A549 (cell line): ENCODE measurements around the gene TMEM255B. TPM values are rescaled to one million over a fixed set of nuclear protein-coding genes. Genes with fewer than 3 reads are reported as not detected.

ENCODE experiments used
- ATAC-seq, 2 experiments: fragments of 200-7000 bp in 1 of 2; fragments of >200 bp in 1 of 2; cut with Nextera tagmentation in 1 of 2; cut with Tn5 transposase in 1 of 2; 3 replicates each; pipeline versions ENCODE4 v1.8.0 to v1.9.1; 2018 to 2020; ENCODE audit warnings: mild to moderate bottlenecking in 1 of 2, moderate library complexity in 1 of 2
- CTCF ChIA-PET: fragments of 300-600 bp; sonication (Branson Sonifier 250); formaldehyde crosslinking; extraction: SDS; loops from one replicate; lab custom pipeline; 2021; ENCODE audit warnings: antibody characterized with exemption, inconsistent platforms; lab: Yijun Ruan, JAX
- POLR2A ChIA-PET: fragments of 350-600 bp; formaldehyde crosslinking; extraction: SDS; loops from one replicate; lab custom pipeline; 2021; ENCODE audit warnings: antibody characterized with exemption, inconsistent platforms; lab: Yijun Ruan, JAX
- DNase-seq, 2 experiments: peaks; one replicate each; pipeline versions ENCODE4 v3.0.0 to v3.0.0-alpha.2; 2011 to 2016; ENCODE audit warnings: low read depth in 1 of 2, low spot score in 1 of 2
- FAIRE-seq: peaks from 2 replicates; lab custom pipeline; 2011; peaks lifted over from hg19 to GRCh38; lab: Jason Lieb, UNC
- H3K27ac ChIP-seq, 2 experiments: fragments of >200 bp; sonication (Bioruptor Twin); formaldehyde crosslinking; 3 replicates each; pipeline ENCODE4 v1.5.1; 2016 to 2017
- H3K4me1 ChIP-seq: fragments of >200 bp; sonication (Bioruptor Twin); formaldehyde crosslinking; 3 replicates; pipeline ENCODE4 v1.6.1; 2016
- H3K4me2 ChIP-seq: fragments of >200 bp; sonication (Bioruptor Twin); formaldehyde crosslinking; 3 replicates; pipeline ENCODE4 v1.6.1; 2016
- H3K4me3 ChIP-seq: fragments of >200 bp; sonication (Bioruptor Twin); formaldehyde crosslinking; 3 replicates; pipeline ENCODE4 v1.5.1; 2016
- H3K9me3 ChIP-seq: fragments of >200 bp; sonication (Bioruptor Twin); formaldehyde crosslinking; 3 replicates; pipeline ENCODE4 v1.6.1; 2016
- BHLHE40 ChIP-seq: IDR thresholded peaks from 2 replicates; pipeline ENCODE4 v1.6.1; 2012; ENCODE audit warnings: low read depth, low read length, inconsistent platforms
- EP300 ChIP-seq, 2 experiments: fragments of >200 bp; sonication (Bioruptor Twin); formaldehyde crosslinking; IDR thresholded peaks; 2 replicates in 1 of 2; 3 replicates in 1 of 2; pipeline ENCODE4 v1.6.1; 2016 to 2017
- FOXS1 ChIP-seq: fragments of 250-450 bp; sonication (Bioruptor Pico); IDR thresholded peaks from 2 replicates; pipeline ENCODE4 v1.5.0; 2020; ENCODE audit warnings: mild to moderate bottlenecking, moderate library complexity
- HEYL ChIP-seq: fragments of 250-450 bp; sonication (Bioruptor Pico); IDR thresholded peaks from 2 replicates; pipeline ENCODE4 v1.8.0; 2021; ENCODE audit warnings: mild to moderate bottlenecking, moderate library complexity
- HOXA7 ChIP-seq: fragments of 250-450 bp; sonication (Bioruptor Pico); IDR thresholded peaks from 2 replicates; pipeline ENCODE4 v1.5.0; 2020; ENCODE audit warnings: mild to moderate bottlenecking, moderate library complexity
- HOXB13 ChIP-seq: fragments of 250-450 bp; sonication (Bioruptor Pico); IDR thresholded peaks from 2 replicates; pipeline ENCODE4 v1.5.0; 2020; ENCODE audit warnings: low read depth, mild to moderate bottlenecking, moderate library complexity
- JUN ChIP-seq, 2 experiments: fragments of >200 bp; sonication (Bioruptor Twin); formaldehyde crosslinking; IDR thresholded peaks; 2 replicates in 1 of 2; 3 replicates in 1 of 2; pipeline ENCODE4 v1.6.1; 2016 to 2017
- JUNB ChIP-seq: fragments of >200 bp; sonication (Bioruptor Twin); formaldehyde crosslinking; IDR thresholded peaks from 2 replicates; pipeline ENCODE4 v1.6.1; 2016
- KDM5A ChIP-seq: fragments of 200-600 bp; sonication (generic); IDR thresholded peaks from 2 replicates; pipeline ENCODE4 v1.6.1; 2016; ENCODE audit warnings: antibody characterized with exemption, mild to moderate bottlenecking
- MAFK ChIP-seq: fragments of 450-650 bp; IDR thresholded peaks from 2 replicates; pipeline ENCODE4 v1.6.1; 2014; ENCODE audit not compliant: partially characterized antibody
- NFE2L2 ChIP-seq: fragments of 150-350 bp; conservative IDR thresholded peaks from 2 replicates; pipeline ENCODE4 v1.6.1; 2014; ENCODE audit warnings: low read length
- NPAS2 ChIP-seq: fragments of 250-450 bp; sonication (Bioruptor Pico); IDR thresholded peaks from 2 replicates; pipeline ENCODE4 v1.8.0; 2022; ENCODE audit warnings: mild to moderate bottlenecking, moderate library complexity, borderline replicate concordance
- POLR2A ChIP-seq: IDR thresholded peaks from 2 replicates; pipeline ENCODE4 v1.6.1; 2012; ENCODE audit warnings: mild to moderate bottlenecking, low read length
- RAD21 ChIP-seq, 2 experiments: fragments of >200 bp in 1 of 2; sonication (Bioruptor Twin) in 1 of 2; formaldehyde crosslinking in 1 of 2; IDR thresholded peaks in 1 of 2; conservative IDR thresholded peaks in 1 of 2; 2 replicates in 1 of 2; 3 replicates in 1 of 2; pipeline ENCODE4 v1.6.1; 2012 to 2018; ENCODE audit warnings: inconsistent platforms in 1 of 2
- RFX5 ChIP-seq: fragments of 450-650 bp; IDR thresholded peaks from 2 replicates; pipeline ENCODE4 v1.7.1; 2014; ENCODE audit warnings: antibody characterized with exemption, mild to moderate bottlenecking, moderate library complexity
- SREBF2 ChIP-seq: fragments of 450-650 bp; IDR thresholded peaks from 2 replicates; pipeline ENCODE4 v1.6.1; 2014; ENCODE audit warnings: mild to moderate bottlenecking, moderate library complexity
- TP53 ChIP-seq: fragments of 250-450 bp; sonication (Bioruptor Pico); IDR thresholded peaks from 2 replicates; pipeline ENCODE4 v1.5.0; 2021; ENCODE audit warnings: mild to moderate bottlenecking, moderate library complexity
- ZNF302 ChIP-seq: fragments of 250-450 bp; sonication (Bioruptor Pico); IDR thresholded peaks from 2 replicates; pipeline ENCODE4 v1.9.0; 2021; ENCODE audit warnings: inconsistent platforms, mild to moderate bottlenecking, moderate library complexity
- ZSCAN20 ChIP-seq: fragments of 250-450 bp; sonication (Bioruptor Pico); IDR thresholded peaks from 2 replicates; pipeline ENCODE4 v1.8.0; 2022; ENCODE audit warnings: mild to moderate bottlenecking, moderate library complexity
- WGBS: methylation state at CpG from one replicate; pipeline ENCODE4 v1.1.6; 2017; ENCODE audit errors: missing lambda C conversion rate; 5-methylcytosine and 5-hydroxymethylcytosine counted together
- polyA plus RNA-seq, 4 experiments: library from polyadenylated mRNA; depleted of rRNA in 3 of 4; stranded (reverse); fragments of >200 nt; fragmentation: RNase III in 1 of 4; extraction: RNeasy Plus Mini Kit Qiagen cat#74134 plus additional on column Dnase treatment in 1 of 4; gene quantifications; 2 replicates in 3 of 4; 3 replicates in 1 of 4; pipeline ENCODE4 v1.2.3, GENCODE V29; 2011 to 2017
- TF ChIP-seq, protein P1 (sequence below): fragments of 250-450 bp; sonication (Bioruptor Pico); IDR thresholded peaks from 2 replicates; pipeline ENCODE4 v1.5.0; 2020; ENCODE audit warnings: low read depth, mild to moderate bottlenecking, moderate library complexity
- TF ChIP-seq, protein P2 (sequence below): fragments of >200 bp; sonication (Bioruptor Twin); formaldehyde crosslinking; IDR thresholded peaks from 3 replicates; pipeline ENCODE4 v1.5.1; 2016
- TF ChIP-seq, protein P3 (sequence below): IDR thresholded peaks from 2 replicates; pipeline ENCODE4 v1.6.1; 2012
- TF ChIP-seq, protein P4 (sequence below): fragments of 150-350 bp; IDR thresholded peaks from 2 replicates; pipeline ENCODE4 v1.6.1; 2014; ENCODE audit warnings: low read depth, mild to moderate bottlenecking, low read length
- TF ChIP-seq, protein P5 (sequence below): fragments of 450-650 bp; IDR thresholded peaks from 2 replicates; pipeline ENCODE4 v1.6.1; 2014; ENCODE audit warnings: antibody characterized with exemption
- TF ChIP-seq, protein P6 (sequence below): fragments of 250-450 bp; sonication (Bioruptor Pico); IDR thresholded peaks from 2 replicates; pipeline ENCODE4 v1.5.0; 2021; ENCODE audit warnings: mild to moderate bottlenecking, moderate library complexity, borderline replicate concordance

Gene TMEM255B
- polyA plus RNA-seq, 2 of the 4 experiments (the other 2 are of a cell fraction), result 0.54 to 1.1 TPM

DNA sequence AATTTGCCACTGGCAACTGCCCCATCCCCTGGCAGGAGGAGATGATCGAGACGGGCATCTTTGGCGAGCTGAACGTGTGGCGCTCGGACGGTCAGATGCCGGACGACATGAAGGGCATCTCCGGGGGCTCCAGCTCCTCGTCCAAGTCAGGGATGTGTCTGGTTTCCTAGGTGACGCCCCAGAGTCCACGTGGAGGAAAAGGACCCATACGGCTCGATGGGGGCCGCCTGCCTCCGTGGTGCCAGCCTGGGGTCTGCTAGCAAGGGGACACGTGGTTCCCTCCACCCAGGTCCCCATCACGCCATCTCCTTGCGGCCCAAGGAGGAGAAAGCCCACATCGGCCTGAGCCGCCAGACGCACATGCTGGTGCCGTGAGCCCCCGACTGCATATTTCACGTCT lies 23.8 kb upstream of the TMEM255B start:
- TF ChIP-seq, protein P1, sequence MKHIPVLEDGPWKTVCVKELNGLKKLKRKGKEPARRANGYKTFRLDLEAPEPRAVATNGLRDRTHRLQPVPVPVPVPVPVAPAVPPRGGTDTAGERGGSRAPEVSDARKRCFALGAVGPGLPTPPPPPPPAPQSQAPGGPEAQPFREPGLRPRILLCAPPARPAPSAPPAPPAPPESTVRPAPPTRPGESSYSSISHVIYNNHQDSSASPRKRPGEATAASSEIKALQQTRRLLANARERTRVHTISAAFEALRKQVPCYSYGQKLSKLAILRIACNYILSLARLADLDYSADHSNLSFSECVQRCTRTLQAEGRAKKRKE (CRISPR knock-in tag), result no peak
- TF ChIP-seq POLR2A (no peak), RFX5 (no peak), HOXA7 (CRISPR knock-in tag) (no peak), BHLHE40 (no peak), SREBF2 (no peak), FOXS1 (no peak)
- TF ChIP-seq, protein P2, sequence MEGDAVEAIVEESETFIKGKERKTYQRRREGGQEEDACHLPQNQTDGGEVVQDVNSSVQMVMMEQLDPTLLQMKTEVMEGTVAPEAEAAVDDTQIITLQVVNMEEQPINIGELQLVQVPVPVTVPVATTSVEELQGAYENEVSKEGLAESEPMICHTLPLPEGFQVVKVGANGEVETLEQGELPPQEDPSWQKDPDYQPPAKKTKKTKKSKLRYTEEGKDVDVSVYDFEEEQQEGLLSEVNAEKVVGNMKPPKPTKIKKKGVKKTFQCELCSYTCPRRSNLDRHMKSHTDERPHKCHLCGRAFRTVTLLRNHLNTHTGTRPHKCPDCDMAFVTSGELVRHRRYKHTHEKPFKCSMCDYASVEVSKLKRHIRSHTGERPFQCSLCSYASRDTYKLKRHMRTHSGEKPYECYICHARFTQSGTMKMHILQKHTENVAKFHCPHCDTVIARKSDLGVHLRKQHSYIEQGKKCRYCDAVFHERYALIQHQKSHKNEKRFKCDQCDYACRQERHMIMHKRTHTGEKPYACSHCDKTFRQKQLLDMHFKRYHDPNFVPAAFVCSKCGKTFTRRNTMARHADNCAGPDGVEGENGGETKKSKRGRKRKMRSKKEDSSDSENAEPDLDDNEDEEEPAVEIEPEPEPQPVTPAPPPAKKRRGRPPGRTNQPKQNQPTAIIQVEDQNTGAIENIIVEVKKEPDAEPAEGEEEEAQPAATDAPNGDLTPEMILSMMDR, result no peak
- FAIRE-seq (no peak), DNase-seq (no peak), ATAC-seq (no peak)
- Histone ChIP-seq H3K4me1 (no peaks in the 10 kb centered on the region), H3K9me3 (no peaks in the 10 kb centered on the region), H3K27ac (no peak overlapping the region), H3K4me3 (no peak overlapping the region), H3K4me2 (no peak overlapping the region)
- WGBS, result 43% methylated on average over 15 of the region's 26 CpGs
- ChIA-PET POLR2A (no interaction called here), CTCF (no interaction called here)

DNA sequence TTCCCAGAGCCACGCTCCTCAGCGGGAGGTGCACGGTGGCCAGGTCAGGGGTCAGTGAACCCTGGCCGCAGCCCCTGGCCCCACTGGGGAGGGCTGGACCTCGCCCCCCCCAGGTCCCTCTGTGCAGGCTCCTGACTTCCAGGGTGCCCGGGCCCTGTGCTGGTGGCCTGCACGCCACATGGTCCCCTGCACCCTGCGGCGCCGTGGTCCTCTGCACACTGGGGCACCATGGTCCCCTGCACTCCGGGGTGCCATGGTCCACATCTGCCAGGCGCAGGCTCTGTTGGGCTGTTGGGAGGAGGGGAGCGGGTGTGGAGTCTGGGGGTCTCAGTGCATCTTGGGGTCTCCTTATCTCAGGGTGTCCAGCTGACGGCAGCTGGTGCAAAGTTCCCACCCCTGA lies 23.3 kb upstream of the TMEM255B start:
- no peak for ATAC-seq
- Histone ChIP-seq H3K9me3 (no peaks in the 10 kb centered on the region), H3K4me3 (no peak overlapping the region), H3K4me1 (no peaks in the 10 kb centered on the region), H3K4me2 (no peak overlapping the region), H3K27ac (no peak overlapping the region)
- CTCF ChIA-PET, result no interaction called here
- WGBS, result 89% methylated on average over 7 of the region's 14 CpGs
- TF ChIP-seq NPAS2 (CRISPR knock-in tag), result no peak
- TF ChIP-seq, protein P1 (CRISPR knock-in tag), result no peak
- TF ChIP-seq, protein P3, sequence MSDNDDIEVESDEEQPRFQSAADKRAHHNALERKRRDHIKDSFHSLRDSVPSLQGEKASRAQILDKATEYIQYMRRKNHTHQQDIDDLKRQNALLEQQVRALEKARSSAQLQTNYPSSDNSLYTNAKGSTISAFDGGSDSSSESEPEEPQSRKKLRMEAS, result no peak
- no peak for TF ChIP-seq TP53 (CRISPR knock-in tag)
- no peak for TF ChIP-seq RAD21 (conservative IDR thresholded peaks at IDR 0.05 in 1 of 2, IDR thresholded peaks at IDR 0.05 in 1 of 2)
- no peak for TF ChIP-seq JUN (IDR thresholded peaks at IDR 0.05)
- no peak for TF ChIP-seq HEYL (CRISPR knock-in tag)
- no peak for TF ChIP-seq MAFK
- TF ChIP-seq ZSCAN20 (CRISPR knock-in tag), result no peak
- no peak for TF ChIP-seq HOXB13 (CRISPR knock-in tag)
- no peak for TF ChIP-seq ZNF302 (CRISPR knock-in tag)
- TF ChIP-seq, all 56 proteins: peak for 0
- DNase-seq, result no peak
- FAIRE-seq, result no peak
- POLR2A ChIA-PET, result no interaction called here

DNA sequence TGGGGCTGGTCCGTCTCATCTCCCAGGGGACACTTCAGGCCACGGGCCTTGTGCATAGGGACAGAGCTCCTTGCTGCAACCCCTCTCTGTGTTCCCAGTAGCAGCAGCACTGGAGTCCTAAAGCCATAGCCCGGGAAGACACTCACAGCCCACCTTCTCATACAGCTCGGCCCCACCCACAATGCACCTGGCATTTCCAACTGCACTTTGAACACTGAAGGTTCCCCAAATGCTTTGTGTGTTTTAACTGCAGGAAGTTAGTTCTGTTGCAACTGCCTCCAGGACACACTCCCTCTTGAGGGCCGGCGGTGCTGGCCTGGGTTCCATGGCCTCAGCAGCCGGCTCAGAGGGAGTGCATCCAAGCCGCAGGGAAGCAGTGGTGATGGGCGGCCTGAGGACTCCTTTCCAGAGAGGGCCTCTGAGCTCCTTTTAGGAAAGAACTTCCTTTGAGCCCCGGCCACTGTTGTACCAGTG lies 22.7 kb upstream of the TMEM255B start:
- POLR2A ChIA-PET, result no interaction called here
- Histone ChIP-seq H3K9me3 (no peaks in the 10 kb centered on the region), H3K4me3 (no peak overlapping the region), H3K27ac (no peak overlapping the region), H3K4me1 (no peaks in the 10 kb centered on the region), H3K4me2 (no peak overlapping the region)
- CTCF ChIA-PET, result no interaction called here
- no peak for ATAC-seq
- no peak for DNase-seq
- TF ChIP-seq KDM5A, result no peak
- no peak for TF ChIP-seq RAD21 (conservative IDR thresholded peaks at IDR 0.05 in 1 of 2, IDR thresholded peaks at IDR 0.05 in 1 of 2)
- TF ChIP-seq EP300 (IDR thresholded peaks at IDR 0.05), result no peak
- TF ChIP-seq ZNF302 (CRISPR knock-in tag), result no peak
- no peak for TF ChIP-seq BHLHE40
- no peak for TF ChIP-seq JUNB
- TF ChIP-seq, protein P4, sequence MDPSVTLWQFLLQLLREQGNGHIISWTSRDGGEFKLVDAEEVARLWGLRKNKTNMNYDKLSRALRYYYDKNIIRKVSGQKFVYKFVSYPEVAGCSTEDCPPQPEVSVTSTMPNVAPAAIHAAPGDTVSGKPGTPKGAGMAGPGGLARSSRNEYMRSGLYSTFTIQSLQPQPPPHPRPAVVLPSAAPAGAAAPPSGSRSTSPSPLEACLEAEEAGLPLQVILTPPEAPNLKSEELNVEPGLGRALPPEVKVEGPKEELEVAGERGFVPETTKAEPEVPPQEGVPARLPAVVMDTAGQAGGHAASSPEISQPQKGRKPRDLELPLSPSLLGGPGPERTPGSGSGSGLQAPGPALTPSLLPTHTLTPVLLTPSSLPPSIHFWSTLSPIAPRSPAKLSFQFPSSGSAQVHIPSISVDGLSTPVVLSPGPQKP, result no peak
- TF ChIP-seq TP53 (CRISPR knock-in tag), result no peak
- TF ChIP-seq NFE2L2, result no peak
- TF ChIP-seq HOXB13 (CRISPR knock-in tag), result no peak
- TF ChIP-seq, protein P5, sequence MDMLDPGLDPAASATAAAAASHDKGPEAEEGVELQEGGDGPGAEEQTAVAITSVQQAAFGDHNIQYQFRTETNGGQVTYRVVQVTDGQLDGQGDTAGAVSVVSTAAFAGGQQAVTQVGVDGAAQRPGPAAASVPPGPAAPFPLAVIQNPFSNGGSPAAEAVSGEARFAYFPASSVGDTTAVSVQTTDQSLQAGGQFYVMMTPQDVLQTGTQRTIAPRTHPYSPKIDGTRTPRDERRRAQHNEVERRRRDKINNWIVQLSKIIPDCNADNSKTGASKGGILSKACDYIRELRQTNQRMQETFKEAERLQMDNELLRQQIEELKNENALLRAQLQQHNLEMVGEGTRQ, result no peak
- TF ChIP-seq, protein P6, sequence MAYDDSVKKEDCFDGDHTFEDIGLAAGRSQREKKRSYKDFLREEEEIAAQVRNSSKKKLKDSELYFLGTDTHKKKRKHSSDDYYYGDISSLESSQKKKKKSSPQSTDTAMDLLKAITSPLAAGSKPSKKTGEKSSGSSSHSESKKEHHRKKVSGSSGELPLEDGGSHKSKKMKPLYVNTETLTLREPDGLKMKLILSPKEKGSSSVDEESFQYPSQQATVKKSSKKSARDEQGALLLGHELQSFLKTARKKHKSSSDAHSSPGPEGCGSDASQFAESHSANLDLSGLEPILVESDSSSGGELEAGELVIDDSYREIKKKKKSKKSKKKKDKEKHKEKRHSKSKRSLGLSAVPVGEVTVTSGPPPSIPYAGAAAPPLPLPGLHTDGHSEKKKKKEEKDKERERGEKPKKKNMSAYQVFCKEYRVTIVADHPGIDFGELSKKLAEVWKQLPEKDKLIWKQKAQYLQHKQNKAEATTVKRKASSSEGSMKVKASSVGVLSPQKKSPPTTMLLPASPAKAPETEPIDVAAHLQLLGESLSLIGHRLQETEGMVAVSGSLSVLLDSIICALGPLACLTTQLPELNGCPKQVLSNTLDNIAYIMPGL, result no peak
- TF ChIP-seq JUN (IDR thresholded peaks at IDR 0.05), result no peak
- TF ChIP-seq SREBF2, result no peak
- WGBS, result 55% methylated on average over 8 of the region's 10 CpGs
- no peak for FAIRE-seq
